Uterus (tissue), 4 donors: ENCODE results near the gene SMG7. TPM values are rescaled to one million over a fixed set of nuclear protein-coding genes. Genes with fewer than 3 reads are reported as not detected.

Experiments used
- DNase-seq, 2 donors: peaks; one replicate each; pipeline ENCODE4 v3.0.0-alpha.2; 2019 to 2020
- H3K27ac ChIP-seq, 2 donors: fragments of 200-600 bp; sonication (generic); 1 replicate in 1 of 2; 2 replicates in 1 of 2; pipeline ENCODE4 v1.5.1; 2016 to 2018
- H3K27me3 ChIP-seq, 2 donors: fragments of 200-600 bp; sonication (generic); one replicate each; pipeline ENCODE4 v1.5.1; 2018 to 2019; ENCODE audit warnings: control low read depth in 1 of 2
- H3K36me3 ChIP-seq, 2 donors: fragments of 200-600 bp; sonication (generic); one replicate each; pipeline ENCODE4 v1.5.1; 2019; ENCODE audit warnings: control low read depth in 1 of 2
- H3K4me1 ChIP-seq, 2 donors: fragments of 200-600 bp; sonication (generic); one replicate each; pipeline ENCODE4 v1.5.1; 2018 to 2019; ENCODE audit warnings: control low read depth in 1 of 2
- H3K4me3 ChIP-seq, 2 donors: fragments of 200-600 bp; sonication (generic); 1 replicate in 1 of 2; 2 replicates in 1 of 2; pipeline ENCODE4 v1.5.1; 2018 to 2019; ENCODE audit warnings: mild to moderate bottlenecking in 1 of 2
- H3K9me3 ChIP-seq, 2 donors: fragments of 200-600 bp; sonication (generic); one replicate each; pipeline ENCODE4 v1.5.1; 2019; ENCODE audit warnings: control low read depth in 1 of 2
- CTCF ChIP-seq, 4 experiments: fragments of 200-600 bp in 2 of 4; fragments of 450-650 bp in 2 of 4; sonication (generic) in 2 of 4; IDR thresholded peaks; one replicate each; pipeline ENCODE4 v1.5.1; 2016 to 2019; ENCODE audit warnings: antibody characterized with exemption in 4 of 4, mild to moderate bottlenecking in 2 of 4, moderate library complexity in 1 of 4
- POLR2A ChIP-seq, 2 donors: fragments of 450-650 bp; IDR thresholded peaks; one replicate each; pipeline ENCODE4 v1.6.1; 2016; ENCODE audit warnings: antibody characterized with exemption in 2 of 2, mild to moderate bottlenecking in 1 of 2, moderate library complexity in 1 of 2
- intact Hi-C: fragments of 100-400 bp; cut with DNase I; formaldehyde crosslinking; loops from one replicate; pipeline ENCODE4 v1.15.1; 2023; ENCODE audit warnings: low total_unique reads
- total RNA-seq, 4 donors: library from RNA; depleted of rRNA in 3 of 4; stranded (reverse); fragments of >200 nt in 3 of 4; gene quantifications; one replicate each; pipeline versions ENCODE4 v1.1.0 to v1.2.4, GENCODE V29; 2014 to 2023
- donor health status: DM: yes; HTN: yes; CAD: no.

The SMG7 gene
- total RNA-seq, 4 donors from 2014 or later = 9.1 to 63.1 (median 37.0) TPM

DNA sequence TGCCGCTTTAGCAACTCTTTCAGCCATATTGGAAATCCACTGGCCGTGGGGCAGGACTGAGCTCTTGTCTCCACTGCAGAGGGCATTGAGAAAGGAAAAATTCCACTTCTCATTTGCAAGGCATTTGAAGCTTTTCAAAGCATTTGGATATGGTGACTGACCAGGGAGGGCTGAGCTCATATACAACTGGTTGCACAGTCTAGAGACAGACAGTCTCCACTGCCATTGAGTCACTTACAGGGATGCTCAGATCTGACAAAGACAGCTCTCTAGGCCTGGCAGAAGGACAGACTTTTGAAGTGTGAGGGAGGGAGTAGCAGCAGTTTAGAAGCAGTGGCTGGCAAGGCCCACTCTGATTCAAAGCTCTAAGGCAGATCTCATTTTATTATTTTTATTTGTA, 93.7 kb downstream of the SMG7 start:
- intact Hi-C loops = no loop called here
- Histone ChIP-seq H3K4me1 (no peaks in the 10 kb centered on the region), H3K27me3 (no peaks in the 10 kb centered on the region), H3K9me3 (no peaks in the 10 kb centered on the region), H3K27ac (no peak overlapping the region), H3K36me3 (no peaks in the 10 kb centered on the region), H3K4me3 (no peak overlapping the region)
- no peak for TF ChIP-seq POLR2A (IDR thresholded peaks at IDR 0.05)
- TF ChIP-seq CTCF (IDR thresholded peaks at IDR 0.05) = no peak
- no peak for DNase-seq

DNA sequence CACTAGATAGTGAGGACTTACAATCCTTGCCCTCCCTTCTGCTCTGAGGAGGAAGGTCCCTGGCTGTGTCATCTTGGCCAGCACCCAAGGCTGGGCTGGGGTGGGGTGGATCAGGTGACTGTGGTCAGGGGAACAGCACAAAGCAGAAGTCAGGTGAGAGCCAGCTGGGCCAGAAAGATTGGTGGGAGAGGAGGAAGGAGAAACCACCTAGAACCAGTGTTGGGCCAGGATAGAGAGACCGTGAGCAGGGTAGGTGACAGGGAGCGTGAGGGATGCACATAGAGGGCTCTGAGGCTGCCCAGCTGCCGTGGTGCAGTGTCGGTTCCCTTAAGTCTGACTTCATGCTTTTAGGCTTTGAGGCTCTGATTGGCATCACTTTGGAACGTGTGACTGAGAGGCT, 95.3 kb downstream of the SMG7 start:
- H3K36me3 ChIP-seq = no peaks in the 10 kb centered on the region
- TF ChIP-seq CTCF (IDR thresholded peaks at IDR 0.05) (no peak), POLR2A (IDR thresholded peaks at IDR 0.05) (no peak)
- intact Hi-C loops = no loop called here
- no peaks in the 10 kb centered on the region for H3K4me1 ChIP-seq
- H3K9me3 ChIP-seq = no peaks in the 10 kb centered on the region
- no peak overlapping the region for H3K27ac ChIP-seq
- H3K27me3 ChIP-seq = no peaks in the 10 kb centered on the region
- no peak for DNase-seq
- H3K4me3 ChIP-seq = no peak overlapping the region

- H3K4me1 ChIP-seq = no peaks in the 10 kb centered on the region
- H3K9me3 ChIP-seq = no peaks in the 10 kb centered on the region
- no peak overlapping the region for H3K27ac ChIP-seq
- no peak overlapping the region for H3K4me3 ChIP-seq
- DNase-seq = no peak
- TF ChIP-seq CTCF (IDR thresholded peaks at IDR 0.05) (no peak), POLR2A (IDR thresholded peaks at IDR 0.05) (no peak)
- H3K27me3 ChIP-seq = no peaks in the 10 kb centered on the region
- no peaks in the 10 kb centered on the region for H3K36me3 ChIP-seq
- intact Hi-C loops = no loop called here
Observed at GRCh38 chr1:183568176-183569021, 96.1 kb downstream of the SMG7 start.

GRCh38 chr1:183569141-183569540, 96.8 kb downstream of the SMG7 start:
- DNase-seq = no peak
- intact Hi-C loops = no loop called here
- Histone ChIP-seq H3K4me1 (no peaks in the 10 kb centered on the region), H3K27me3 (no peaks in the 10 kb centered on the region), H3K27ac (no peak overlapping the region), H3K9me3 (no peaks in the 10 kb centered on the region), H3K36me3 (no peaks in the 10 kb centered on the region), H3K4me3 (no peak overlapping the region)
- TF ChIP-seq POLR2A (IDR thresholded peaks at IDR 0.05) = no peak

GRCh38 chr1:183569801-183570200, 97.5 kb downstream of the SMG7 start:
- no peak for DNase-seq
- H3K27ac ChIP-seq = no peak overlapping the region
- no peaks in the 10 kb centered on the region for H3K36me3 ChIP-seq
- no peak overlapping the region for H3K4me3 ChIP-seq
- H3K27me3 ChIP-seq = no peaks in the 10 kb centered on the region
- H3K4me1 ChIP-seq = no peaks in the 10 kb centered on the region
- TF ChIP-seq POLR2A (IDR thresholded peaks at IDR 0.05) (no peak), CTCF (IDR thresholded peaks at IDR 0.05) (no peak)
- intact Hi-C loops = no loop called here
- H3K9me3 ChIP-seq = no peaks in the 10 kb centered on the region
